Mammary epithelial cell (primary cell): Measurements from ENCODE around the gene GAMT.

Experiments
- EZH2 ChIP-seq: IDR thresholded peaks from 2 replicates; pipeline ENCODE4 v1.6.1; 2012; ENCODE audit warnings: low read length, inconsistent platforms, borderline replicate concordance
- TF ChIP-seq, protein P1 (sequence below), 2 donors: IDR thresholded peaks in 1 of 2; conservative IDR thresholded peaks in 1 of 2; 2 replicates each; pipeline ENCODE4 v1.5.1; 2011 to 2012; ENCODE audit warnings: inconsistent platforms in 2 of 2, low read length in 2 of 2, mild to moderate bottlenecking in 2 of 2, control low read depth in 1 of 2, low read depth in 1 of 2; ENCODE audit not compliant: insufficient read depth in 1 of 2; ENCODE audit errors: extremely low read depth in 1 of 2

DNA sequence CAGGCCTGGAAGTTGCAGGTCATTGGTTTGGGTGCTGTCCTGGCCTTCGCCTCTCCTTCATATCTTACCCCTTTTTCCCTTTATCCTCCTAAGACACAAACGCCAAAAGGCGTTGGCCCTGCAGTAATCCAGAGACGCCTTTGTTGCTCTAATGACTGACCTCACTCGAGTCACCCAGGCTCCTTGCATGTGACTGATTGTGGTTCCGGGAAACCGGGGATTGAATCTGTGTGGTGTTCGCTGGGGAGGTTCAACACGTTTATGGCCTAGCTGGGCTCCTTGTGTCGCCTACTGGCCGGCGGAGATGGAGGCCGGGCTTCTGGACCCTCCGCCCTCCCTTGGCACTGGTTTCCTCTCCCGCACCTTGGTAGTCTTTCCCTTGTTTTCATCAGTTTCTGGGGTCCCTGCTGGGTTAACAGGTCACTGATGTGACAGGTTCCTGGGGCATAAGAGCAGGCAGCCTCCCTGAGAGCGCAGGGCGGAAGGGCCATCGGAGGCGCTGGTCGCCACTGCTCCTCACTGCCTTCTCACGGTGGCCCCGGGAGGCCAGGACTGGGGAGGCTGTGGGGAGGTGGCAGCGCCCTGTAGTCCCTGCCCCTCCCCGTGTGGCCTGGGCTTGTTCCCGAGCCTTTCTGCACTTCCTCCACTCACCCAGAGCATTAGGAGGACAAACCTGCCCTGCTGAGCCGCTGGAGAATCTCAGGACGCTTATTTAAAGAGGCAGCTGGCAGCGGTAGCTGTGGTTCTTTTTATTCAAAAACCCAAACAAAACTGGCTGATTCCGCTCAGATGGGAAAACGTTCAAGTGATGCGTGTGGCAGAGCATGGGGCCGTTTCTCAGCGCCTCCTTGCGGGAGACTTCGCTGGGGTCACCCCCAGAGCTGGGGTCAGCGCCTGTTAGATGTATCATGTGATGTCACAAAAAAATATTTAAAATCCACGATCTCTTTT, 35.7 kb downstream of the GAMT start:
- TF ChIP-seq, protein P1, sequence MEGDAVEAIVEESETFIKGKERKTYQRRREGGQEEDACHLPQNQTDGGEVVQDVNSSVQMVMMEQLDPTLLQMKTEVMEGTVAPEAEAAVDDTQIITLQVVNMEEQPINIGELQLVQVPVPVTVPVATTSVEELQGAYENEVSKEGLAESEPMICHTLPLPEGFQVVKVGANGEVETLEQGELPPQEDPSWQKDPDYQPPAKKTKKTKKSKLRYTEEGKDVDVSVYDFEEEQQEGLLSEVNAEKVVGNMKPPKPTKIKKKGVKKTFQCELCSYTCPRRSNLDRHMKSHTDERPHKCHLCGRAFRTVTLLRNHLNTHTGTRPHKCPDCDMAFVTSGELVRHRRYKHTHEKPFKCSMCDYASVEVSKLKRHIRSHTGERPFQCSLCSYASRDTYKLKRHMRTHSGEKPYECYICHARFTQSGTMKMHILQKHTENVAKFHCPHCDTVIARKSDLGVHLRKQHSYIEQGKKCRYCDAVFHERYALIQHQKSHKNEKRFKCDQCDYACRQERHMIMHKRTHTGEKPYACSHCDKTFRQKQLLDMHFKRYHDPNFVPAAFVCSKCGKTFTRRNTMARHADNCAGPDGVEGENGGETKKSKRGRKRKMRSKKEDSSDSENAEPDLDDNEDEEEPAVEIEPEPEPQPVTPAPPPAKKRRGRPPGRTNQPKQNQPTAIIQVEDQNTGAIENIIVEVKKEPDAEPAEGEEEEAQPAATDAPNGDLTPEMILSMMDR (conservative IDR thresholded peaks at IDR 0.05 in 1 of 2, IDR thresholded peaks at IDR 0.05 in 1 of 2; ENCODE audit: extremely low read depth in 1 of 2, insufficient read depth in 1 of 2, low read depth in 1 of 2, low read length in 2 of 2) = no peak
- TF ChIP-seq EZH2 = no peak
